MCF 10A (cell line): ENCODE data around the gene HMOX1. TPM values are rescaled to one million over a fixed set of nuclear protein-coding genes. Genes with fewer than 3 reads are reported as not detected.

Source experiments
- BruUV-seq: library from RNA; stranded (reverse); fragments of 400-500 nt; replicated peaks from 2 replicates; lab custom pipeline; 2021; lab: Mats Ljungman, UMichigan
- CTCF ChIA-PET: fragments of 300-600 bp; sonication (Branson Sonifier 250); formaldehyde crosslinking; extraction: SDS; loops from one replicate; lab custom pipeline; 2021; ENCODE audit warnings: antibody characterized with exemption, inconsistent platforms; lab: Yijun Ruan, JAX
- POLR2A ChIA-PET: fragments of 300-600, 350-650 bp; sonication (Branson Sonifier 250); formaldehyde crosslinking; extraction: SDS; loops from one replicate; lab custom pipeline; 2020; ENCODE audit warnings: antibody characterized with exemption, inconsistent platforms; lab: Yijun Ruan, JAX
- DNase-seq: peaks from one replicate; pipeline ENCODE4 v3.0.0-alpha.2; 2018; ENCODE audit not compliant: unreplicated experiment
- H3K27ac Mint-ChIP-seq: one replicate; pipeline ENCODE4 v1.8.0; 2022; ENCODE audit warnings: mild to moderate bottlenecking, low read depth, mixed read lengths; ENCODE audit not compliant: unreplicated experiment
- H3K27me3 Mint-ChIP-seq: one replicate; pipeline ENCODE4 v1.8.0; 2022; ENCODE audit warnings: mixed read lengths; ENCODE audit not compliant: insufficient read depth, unreplicated experiment
- H3K36me3 Mint-ChIP-seq: one replicate; pipeline ENCODE4 v1.8.0; 2022; ENCODE audit warnings: mild to moderate bottlenecking, moderate library complexity, mixed read lengths; ENCODE audit not compliant: insufficient read depth, unreplicated experiment
- H3K4me1 Mint-ChIP-seq: one replicate; pipeline ENCODE4 v1.8.0; 2022; ENCODE audit warnings: mixed read lengths; ENCODE audit not compliant: insufficient read depth, unreplicated experiment
- H3K4me3 Mint-ChIP-seq: one replicate; pipeline ENCODE4 v1.8.0; 2022; ENCODE audit warnings: mild to moderate bottlenecking, moderate library complexity, mixed read lengths; ENCODE audit not compliant: unreplicated experiment
- H3K9me3 Mint-ChIP-seq: one replicate; pipeline ENCODE4 v1.8.0; 2022; ENCODE audit warnings: mixed read lengths; ENCODE audit not compliant: unreplicated experiment
- intact Hi-C: fragments of 100-400 bp; cut with micrococcal nuclease; formaldehyde crosslinking; loops from 2 replicates; pipeline ENCODE4 v1.14.1; 2022
- total RNA-seq: library from RNA; stranded (reverse); gene quantifications from 2 replicates; pipeline ENCODE4 v1.2.3, GENCODE V29; 2022
- TF ChIP-seq, protein P1 (sequence below): fragments of 200-600 bp; IDR thresholded peaks from one replicate; pipeline ENCODE4 v1.8.0; 2022; ENCODE audit warnings: antibody characterized with exemption, mild to moderate bottlenecking; ENCODE audit not compliant: unreplicated experiment

HMOX1 gene
- total RNA-seq, 1 experiment from 2014 or later = 1.9 TPM

DNA sequence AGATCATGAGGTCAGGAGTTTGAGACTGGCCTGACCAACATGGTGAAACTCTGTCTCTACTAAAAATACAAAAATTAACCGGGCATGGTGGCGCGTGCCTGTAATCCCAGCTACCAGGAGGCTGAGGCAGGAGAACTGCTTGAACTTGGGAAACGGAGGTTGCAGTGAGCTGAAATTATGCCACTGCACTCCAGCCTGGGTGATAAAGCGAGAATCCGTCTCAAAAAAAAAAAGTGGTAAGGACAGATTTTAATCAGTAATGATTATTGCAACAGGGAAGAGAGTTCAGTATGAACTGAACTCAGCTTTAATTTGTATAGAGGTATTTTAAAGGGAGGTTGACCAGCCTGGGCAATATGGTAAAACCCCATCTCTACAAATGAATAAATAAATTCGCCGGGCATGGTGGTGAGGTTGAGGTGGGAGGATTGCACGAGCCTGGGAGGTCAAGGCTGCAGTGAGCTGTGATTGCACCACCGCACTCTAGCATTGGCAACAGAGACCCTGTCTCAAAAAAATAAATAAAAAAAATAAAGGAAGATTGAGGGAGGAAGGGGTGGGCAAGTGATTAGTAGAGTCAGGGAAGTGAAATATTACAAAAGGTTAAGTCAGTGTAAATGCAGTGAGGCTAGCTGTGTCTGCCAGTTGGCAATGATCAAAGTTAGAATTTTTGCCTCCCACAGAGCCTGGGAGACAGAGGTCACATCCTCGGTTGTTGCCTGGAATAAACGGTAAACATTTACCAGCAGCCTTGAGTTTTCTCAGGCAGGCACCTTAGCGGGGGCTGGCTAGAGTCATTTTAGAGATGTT lies 16.4 kb downstream of the HMOX1 start:
- TF ChIP-seq, protein P1, sequence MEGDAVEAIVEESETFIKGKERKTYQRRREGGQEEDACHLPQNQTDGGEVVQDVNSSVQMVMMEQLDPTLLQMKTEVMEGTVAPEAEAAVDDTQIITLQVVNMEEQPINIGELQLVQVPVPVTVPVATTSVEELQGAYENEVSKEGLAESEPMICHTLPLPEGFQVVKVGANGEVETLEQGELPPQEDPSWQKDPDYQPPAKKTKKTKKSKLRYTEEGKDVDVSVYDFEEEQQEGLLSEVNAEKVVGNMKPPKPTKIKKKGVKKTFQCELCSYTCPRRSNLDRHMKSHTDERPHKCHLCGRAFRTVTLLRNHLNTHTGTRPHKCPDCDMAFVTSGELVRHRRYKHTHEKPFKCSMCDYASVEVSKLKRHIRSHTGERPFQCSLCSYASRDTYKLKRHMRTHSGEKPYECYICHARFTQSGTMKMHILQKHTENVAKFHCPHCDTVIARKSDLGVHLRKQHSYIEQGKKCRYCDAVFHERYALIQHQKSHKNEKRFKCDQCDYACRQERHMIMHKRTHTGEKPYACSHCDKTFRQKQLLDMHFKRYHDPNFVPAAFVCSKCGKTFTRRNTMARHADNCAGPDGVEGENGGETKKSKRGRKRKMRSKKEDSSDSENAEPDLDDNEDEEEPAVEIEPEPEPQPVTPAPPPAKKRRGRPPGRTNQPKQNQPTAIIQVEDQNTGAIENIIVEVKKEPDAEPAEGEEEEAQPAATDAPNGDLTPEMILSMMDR = no peak
- no peak for DNase-seq
- POLR2A ChIA-PET = interaction anchor here (0.8 kb wide), 1 partner anchor 9 kb away, joined by 5 read pairs; no protein-coding TSS in a partner anchor
- no TSS peak for BruUV-seq
- Mint-ChIP-seq H3K4me1 (peaks cover 13% of the 10 kb centered on the region), H3K4me3 (no peak overlapping the region), H3K27me3 (no peaks in the 10 kb centered on the region), H3K36me3 (peaks cover 6% of the 10 kb centered on the region), H3K27ac (no peak overlapping the region), H3K9me3 (no peaks in the 10 kb centered on the region)
- intact Hi-C loops = no loop called here
- CTCF ChIA-PET = interaction anchor here (0.6 to 1.1 kb wide), 3 partner anchors 28 to 185 kb away, joined by 3 read pairs; no protein-coding TSS in a partner anchor

DNA sequence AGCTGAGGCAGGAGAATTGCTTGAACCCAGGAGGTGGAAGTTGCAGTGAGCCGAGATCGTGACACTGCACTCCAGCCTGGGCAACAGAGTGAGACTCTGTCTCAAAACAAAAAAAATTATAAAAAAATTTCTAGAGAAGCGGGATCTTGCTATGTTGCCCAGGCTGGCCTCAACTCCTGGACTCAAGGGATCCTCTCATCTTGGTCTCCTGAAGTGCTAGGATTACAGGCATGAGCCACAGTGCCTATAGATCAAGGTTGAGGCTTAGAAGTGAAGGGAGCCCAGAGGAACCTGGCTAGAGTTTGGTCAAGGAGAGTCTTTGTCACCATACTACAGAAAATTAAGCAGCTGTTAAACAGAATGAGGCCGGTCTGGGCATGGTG lies 17.7 kb downstream of the HMOX1 start:
- Mint-ChIP-seq H3K9me3 (no peaks in the 10 kb centered on the region), H3K27ac (peak overlapping the region; percentile 90), H3K4me1 (peaks cover 13% of the 10 kb centered on the region), H3K4me3 (peak overlapping the region; percentile 99), H3K36me3 (peaks cover 17% of the 10 kb centered on the region), H3K27me3 (no peaks in the 10 kb centered on the region)
- no TSS peak for BruUV-seq
- CTCF ChIA-PET = interaction anchor here (0.7 to 1.1 kb wide), 4 partner anchors 27 to 278 kb away, joined by 3 to 4 read pairs (median 3); no protein-coding TSS in a partner anchor
- intact Hi-C loops = loop anchor here (2.0 kb wide), 1 partner anchor 18 kb away; the partner anchor contains the start of gene HMOX1
- DNase-seq = no peak
- POLR2A ChIA-PET = no interaction called here
- TF ChIP-seq, protein P1 = no peak

- H3K9me3 Mint-ChIP-seq = no peaks in the 10 kb centered on the region
- peaks cover 23% of the 10 kb centered on the region for H3K36me3 Mint-ChIP-seq
- peaks cover 13% of the 10 kb centered on the region for H3K4me1 Mint-ChIP-seq
- TF ChIP-seq, protein P1 = no peak
- peak overlapping the region; percentile 90 for H3K27ac Mint-ChIP-seq
- ChIA-PET CTCF (interaction anchor here (0.8 to 1.0 kb wide), 2 partner anchors 11 to 48 kb away, joined by 3 read pairs; no protein-coding TSS in a partner anchor), POLR2A (interaction anchor here (0.6 to 1.0 kb wide), 3 partner anchors 16 to 758 kb away, joined by 3 read pairs; no protein-coding TSS in a partner anchor)
- intact Hi-C loops = loop anchor here (2.0 kb wide), 1 partner anchor 18 kb away; the partner anchor contains the start of gene HMOX1
- H3K4me3 Mint-ChIP-seq = peak overlapping the region; percentile 99
- no peaks in the 10 kb centered on the region for H3K27me3 Mint-ChIP-seq
- BruUV-seq = TSS peak; percentile 95
- peak; percentile 13 for DNase-seq
Observed at GRCh38 chr22:35399114-35399677, 18.3 kb downstream of the HMOX1 start.
